Lower leg skin (tissue), 3 donors: ENCODE results near the gene AHNAK2.

Experiments used
- POLR2A ChIP-seq, 2 donors: fragments of 450-650 bp; IDR thresholded peaks; one replicate each; pipeline ENCODE4 v1.6.1; 2016 to 2017; ENCODE audit warnings: antibody characterized with exemption in 2 of 2, mild to moderate bottlenecking in 1 of 2, moderate library complexity in 1 of 2
- TF ChIP-seq, protein P1 (sequence below), 3 donors: fragments of 450-650 bp; IDR thresholded peaks; one replicate each; pipeline ENCODE4 v1.5.1; 2016; ENCODE audit warnings: antibody characterized with exemption in 3 of 3, mild to moderate bottlenecking in 3 of 3, moderate library complexity in 2 of 3

DNA sequence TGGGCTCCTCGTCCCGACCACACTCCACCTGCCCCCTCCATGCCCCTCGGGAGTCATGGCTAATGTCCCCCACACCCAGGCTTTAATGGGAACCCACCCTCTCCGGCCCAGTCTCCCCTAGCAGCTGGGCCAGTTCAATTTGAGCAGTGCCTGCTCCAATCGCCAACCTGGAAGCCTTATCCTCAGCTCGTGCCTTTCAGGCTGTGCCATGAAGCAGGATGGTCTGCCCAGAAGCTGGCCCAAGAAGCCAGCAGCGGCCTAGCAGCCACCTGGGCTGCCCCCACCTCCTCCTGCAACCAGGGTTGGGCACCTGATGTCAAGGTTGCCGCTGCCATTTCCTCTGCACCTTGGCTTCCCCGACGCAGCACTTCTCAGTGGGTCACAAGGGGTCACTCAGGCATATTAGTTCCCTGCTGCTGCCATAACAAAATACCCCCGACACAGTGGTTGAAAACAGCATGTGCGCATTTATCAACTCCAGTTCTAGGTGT is 5.1 kb upstream of the AHNAK2 start:
- TF ChIP-seq, protein P1, sequence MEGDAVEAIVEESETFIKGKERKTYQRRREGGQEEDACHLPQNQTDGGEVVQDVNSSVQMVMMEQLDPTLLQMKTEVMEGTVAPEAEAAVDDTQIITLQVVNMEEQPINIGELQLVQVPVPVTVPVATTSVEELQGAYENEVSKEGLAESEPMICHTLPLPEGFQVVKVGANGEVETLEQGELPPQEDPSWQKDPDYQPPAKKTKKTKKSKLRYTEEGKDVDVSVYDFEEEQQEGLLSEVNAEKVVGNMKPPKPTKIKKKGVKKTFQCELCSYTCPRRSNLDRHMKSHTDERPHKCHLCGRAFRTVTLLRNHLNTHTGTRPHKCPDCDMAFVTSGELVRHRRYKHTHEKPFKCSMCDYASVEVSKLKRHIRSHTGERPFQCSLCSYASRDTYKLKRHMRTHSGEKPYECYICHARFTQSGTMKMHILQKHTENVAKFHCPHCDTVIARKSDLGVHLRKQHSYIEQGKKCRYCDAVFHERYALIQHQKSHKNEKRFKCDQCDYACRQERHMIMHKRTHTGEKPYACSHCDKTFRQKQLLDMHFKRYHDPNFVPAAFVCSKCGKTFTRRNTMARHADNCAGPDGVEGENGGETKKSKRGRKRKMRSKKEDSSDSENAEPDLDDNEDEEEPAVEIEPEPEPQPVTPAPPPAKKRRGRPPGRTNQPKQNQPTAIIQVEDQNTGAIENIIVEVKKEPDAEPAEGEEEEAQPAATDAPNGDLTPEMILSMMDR (IDR thresholded peaks at IDR 0.05), result no peak
- TF ChIP-seq POLR2A (IDR thresholded peaks at IDR 0.05), result no peak
